Astrocyte of the cerebellum (primary cell): ENCODE data around the gene NIN.
A peak's percentile ranks its signal among the peaks of the same experiment; 100 is the strongest.

Source experiments
- DNase-seq: peaks from one replicate; pipeline ENCODE4 v3.0.0-alpha.2; 2011; ENCODE audit warnings: low read depth
- H3K4me3 ChIP-seq: 2 replicates; pipeline ENCODE4 v1.5.1; 2011; ENCODE audit warnings: mild to moderate bottlenecking, low read depth, low read length, moderate library complexity
- CTCF ChIP-seq: IDR thresholded peaks from 2 replicates; pipeline ENCODE4 v1.5.1; 2012; ENCODE audit warnings: low read length, low read depth, moderate library complexity, mild to moderate bottlenecking; ENCODE audit errors: missing control alignments
- in situ Hi-C: cut with HindIII; loops from 2 replicates; pipeline ENCODE4 v1.10.0; 2017; ENCODE audit warnings: low sequenced_read_pairs

NIN gene

GRCh38 chr14:50828721-50829488 is 2.1 kb downstream of the NIN start:
- H3K4me3 ChIP-seq = peak overlapping the region; percentile 69
- in situ Hi-C loops = no loop called here
- no peak for TF ChIP-seq CTCF
- DNase-seq = no peak

- in situ Hi-C loops = no loop called here
- no peak for TF ChIP-seq CTCF
- H3K4me3 ChIP-seq = no peak overlapping the region
- no peak for DNase-seq
These were observed 4.3 kb downstream of the NIN start for GRCh38 chr14:50826681-50827080.

- in situ Hi-C loops = no loop called here
These were observed 5.7 kb downstream of the NIN start for GRCh38 chr14:50825307-50825706.

GRCh38 chr14:50823762-50824636 is 7.0 kb downstream of the NIN start:
- in situ Hi-C loops = no loop called here
- TF ChIP-seq CTCF = no peak
- DNase-seq = no peak
- no peak overlapping the region for H3K4me3 ChIP-seq

More at GRCh38 chr14:50825307-50825706, 5.7 kb downstream of the NIN start:
- DNase-seq = no peak
- TF ChIP-seq CTCF = no peak
- H3K4me3 ChIP-seq = no peak overlapping the region

- in situ Hi-C loops = no loop called here
- TF ChIP-seq CTCF = no peak
- H3K4me3 ChIP-seq = no peak overlapping the region
- DNase-seq = no peak
These were observed 7.8 kb downstream of the NIN start for GRCh38 chr14:50823051-50823761.

GRCh38 chr14:50822501-50823042 is 8.4 kb downstream of the NIN start:
- in situ Hi-C loops = no loop called here
- no peak for DNase-seq
- no peak overlapping the region for H3K4me3 ChIP-seq
- no peak for TF ChIP-seq CTCF
